Adrenal gland (tissue), 5 donors: Measurements from ENCODE around the gene MRPL34.

Experiments used
- POLR2A ChIP-seq, 2 donors: fragments of 450-650 bp; IDR thresholded peaks; one replicate each; pipeline ENCODE4 v1.6.1; 2017; ENCODE audit warnings: antibody characterized with exemption in 2 of 2, mild to moderate bottlenecking in 2 of 2, moderate library complexity in 1 of 2
- TF ChIP-seq, protein P1 (sequence below), 6 experiments: fragments of 450-650 bp in 4 of 6; fragments of 200-600 bp in 2 of 6; sonication (generic) in 1 of 6; IDR thresholded peaks; 1 replicate in 5 of 6; 2 replicates in 1 of 6; pipeline versions ENCODE4 v1.5.1 to v1.8.0; 2016 to 2021; ENCODE audit warnings: antibody characterized with exemption in 6 of 6, mild to moderate bottlenecking in 2 of 6, moderate library complexity in 1 of 6
- donor health status: DM: no; HTN: no; CAD: no.

GRCh38 chr19:17285415-17286135 is 20.1 kb upstream of the MRPL34 start:
- TF ChIP-seq, protein P1, sequence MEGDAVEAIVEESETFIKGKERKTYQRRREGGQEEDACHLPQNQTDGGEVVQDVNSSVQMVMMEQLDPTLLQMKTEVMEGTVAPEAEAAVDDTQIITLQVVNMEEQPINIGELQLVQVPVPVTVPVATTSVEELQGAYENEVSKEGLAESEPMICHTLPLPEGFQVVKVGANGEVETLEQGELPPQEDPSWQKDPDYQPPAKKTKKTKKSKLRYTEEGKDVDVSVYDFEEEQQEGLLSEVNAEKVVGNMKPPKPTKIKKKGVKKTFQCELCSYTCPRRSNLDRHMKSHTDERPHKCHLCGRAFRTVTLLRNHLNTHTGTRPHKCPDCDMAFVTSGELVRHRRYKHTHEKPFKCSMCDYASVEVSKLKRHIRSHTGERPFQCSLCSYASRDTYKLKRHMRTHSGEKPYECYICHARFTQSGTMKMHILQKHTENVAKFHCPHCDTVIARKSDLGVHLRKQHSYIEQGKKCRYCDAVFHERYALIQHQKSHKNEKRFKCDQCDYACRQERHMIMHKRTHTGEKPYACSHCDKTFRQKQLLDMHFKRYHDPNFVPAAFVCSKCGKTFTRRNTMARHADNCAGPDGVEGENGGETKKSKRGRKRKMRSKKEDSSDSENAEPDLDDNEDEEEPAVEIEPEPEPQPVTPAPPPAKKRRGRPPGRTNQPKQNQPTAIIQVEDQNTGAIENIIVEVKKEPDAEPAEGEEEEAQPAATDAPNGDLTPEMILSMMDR (IDR thresholded peaks at IDR 0.05): no peak
- TF ChIP-seq POLR2A (IDR thresholded peaks at IDR 0.05): no peak
